Adrenal gland (tissue), 5 donors: ENCODE data around the gene MED12L.

Source experiments
- POLR2A ChIP-seq, 2 donors: fragments of 450-650 bp; IDR thresholded peaks; one replicate each; pipeline ENCODE4 v1.6.1; 2017; ENCODE audit warnings: antibody characterized with exemption in 2 of 2, mild to moderate bottlenecking in 2 of 2, moderate library complexity in 1 of 2
- TF ChIP-seq, protein P1 (sequence below), 6 experiments: fragments of 450-650 bp in 4 of 6; fragments of 200-600 bp in 2 of 6; sonication (generic) in 1 of 6; IDR thresholded peaks; 1 replicate in 5 of 6; 2 replicates in 1 of 6; pipeline versions ENCODE4 v1.5.1 to v1.8.0; 2016 to 2021; ENCODE audit warnings: antibody characterized with exemption in 6 of 6, mild to moderate bottlenecking in 2 of 6, moderate library complexity in 1 of 6
- donor health status: DM: no; HTN: no; CAD: no.

GRCh38 chr3:151146071-151146730 is 60.7 kb downstream of the MED12L start:
- TF ChIP-seq, protein P1, sequence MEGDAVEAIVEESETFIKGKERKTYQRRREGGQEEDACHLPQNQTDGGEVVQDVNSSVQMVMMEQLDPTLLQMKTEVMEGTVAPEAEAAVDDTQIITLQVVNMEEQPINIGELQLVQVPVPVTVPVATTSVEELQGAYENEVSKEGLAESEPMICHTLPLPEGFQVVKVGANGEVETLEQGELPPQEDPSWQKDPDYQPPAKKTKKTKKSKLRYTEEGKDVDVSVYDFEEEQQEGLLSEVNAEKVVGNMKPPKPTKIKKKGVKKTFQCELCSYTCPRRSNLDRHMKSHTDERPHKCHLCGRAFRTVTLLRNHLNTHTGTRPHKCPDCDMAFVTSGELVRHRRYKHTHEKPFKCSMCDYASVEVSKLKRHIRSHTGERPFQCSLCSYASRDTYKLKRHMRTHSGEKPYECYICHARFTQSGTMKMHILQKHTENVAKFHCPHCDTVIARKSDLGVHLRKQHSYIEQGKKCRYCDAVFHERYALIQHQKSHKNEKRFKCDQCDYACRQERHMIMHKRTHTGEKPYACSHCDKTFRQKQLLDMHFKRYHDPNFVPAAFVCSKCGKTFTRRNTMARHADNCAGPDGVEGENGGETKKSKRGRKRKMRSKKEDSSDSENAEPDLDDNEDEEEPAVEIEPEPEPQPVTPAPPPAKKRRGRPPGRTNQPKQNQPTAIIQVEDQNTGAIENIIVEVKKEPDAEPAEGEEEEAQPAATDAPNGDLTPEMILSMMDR (IDR thresholded peaks at IDR 0.05) = peak; percentile 86 to 93 (median 92)
- TF ChIP-seq POLR2A (IDR thresholded peaks at IDR 0.05) = no peak
